H9 (cell line): Measurements from ENCODE around the gene CXCL8. TPM values are rescaled to one million over a fixed set of nuclear protein-coding genes. Genes with fewer than 3 reads are reported as not detected.

Experiments used
- DNase-seq: peaks from one replicate; pipeline ENCODE4 v3.0.0-alpha.2; 2017
- H2AFZ ChIP-seq: one replicate; pipeline ENCODE4 v1.6.1; 2013; ENCODE audit warnings: mild to moderate bottlenecking, low read length, control low read depth, moderate library complexity
- H2AK5ac ChIP-seq: 2 replicates; pipeline ENCODE4 v1.6.1; 2013; ENCODE audit warnings: low read length, control low read depth, mixed read lengths; ENCODE audit not compliant: insufficient read length
- H2BK120ac ChIP-seq: one replicate; pipeline ENCODE4 v1.6.1; 2013; ENCODE audit warnings: low read depth, mild to moderate bottlenecking, low read length, control low read depth, inconsistent platforms; ENCODE audit not compliant: poor library complexity, severe bottlenecking
- H2BK12ac ChIP-seq: 2 replicates; pipeline ENCODE4 v1.6.1; 2013; ENCODE audit warnings: low read length, control low read depth, mixed read lengths, low read depth; ENCODE audit not compliant: insufficient read length
- H2BK15ac ChIP-seq: 2 replicates; pipeline ENCODE4 v1.6.1; 2013; ENCODE audit warnings: low read depth, low read length, control low read depth
- H2BK20ac ChIP-seq: one replicate; pipeline ENCODE4 v1.6.1; 2013; ENCODE audit warnings: low read depth, mild to moderate bottlenecking, low read length, control low read depth, inconsistent platforms; ENCODE audit not compliant: poor library complexity, severe bottlenecking
- H2BK5ac ChIP-seq: 2 replicates; pipeline ENCODE4 v1.6.1; 2013; ENCODE audit warnings: low read length, control low read depth, mixed read lengths; ENCODE audit not compliant: insufficient read length
- H3K14ac ChIP-seq: 2 replicates; pipeline ENCODE4 v1.6.1; 2013; ENCODE audit warnings: low read length, control low read depth; ENCODE audit not compliant: insufficient read depth
- H3K18ac ChIP-seq: 2 replicates; pipeline ENCODE4 v1.6.1; 2013; ENCODE audit warnings: low read depth, mild to moderate bottlenecking, mixed read lengths, low read length, control low read depth; ENCODE audit not compliant: insufficient read length
- H3K23ac ChIP-seq: 2 replicates; pipeline ENCODE4 v1.6.1; 2013; ENCODE audit warnings: low read length, control low read depth, mixed read lengths, low read depth; ENCODE audit not compliant: insufficient read length
- H3K23me2 ChIP-seq: 2 replicates; pipeline ENCODE4 v1.6.1; 2013; ENCODE audit warnings: low read depth, mild to moderate bottlenecking, mixed read lengths, low read length, control low read depth; ENCODE audit not compliant: insufficient read length, poor library complexity, severe bottlenecking
- H3K27ac ChIP-seq: 2 replicates; pipeline ENCODE4 v1.5.1; 2013; ENCODE audit warnings: low read length, control low read depth, mixed read lengths, low read depth; ENCODE audit not compliant: insufficient read length
- H3K27me3 ChIP-seq: 2 replicates; pipeline ENCODE4 v1.6.1; 2013; ENCODE audit warnings: low read length, control low read depth, inconsistent platforms; ENCODE audit not compliant: insufficient read depth
- H3K4ac ChIP-seq: 2 replicates; pipeline ENCODE4 v1.6.1; 2013; ENCODE audit warnings: low read depth, mild to moderate bottlenecking, control low read depth, inconsistent platforms, low read length, moderate library complexity
- H3K4me1 ChIP-seq: 2 replicates; pipeline ENCODE4 v1.6.1; 2013; ENCODE audit warnings: low read length, control low read depth, inconsistent platforms; ENCODE audit not compliant: insufficient read depth
- H3K4me2 ChIP-seq: 2 replicates; pipeline ENCODE4 v1.6.1; 2013; ENCODE audit warnings: low read length, control low read depth, mixed read lengths; ENCODE audit not compliant: insufficient read length, insufficient read depth
- H3K56ac ChIP-seq: 2 replicates; pipeline ENCODE4 v1.6.1; 2013; ENCODE audit warnings: low read depth, mild to moderate bottlenecking, mixed read lengths, low read length, control low read depth; ENCODE audit not compliant: insufficient read length
- H3K79me1 ChIP-seq: 2 replicates; pipeline ENCODE4 v1.6.1; 2013; ENCODE audit warnings: low read depth, mild to moderate bottlenecking, moderate library complexity, low read length, control low read depth, inconsistent platforms; ENCODE audit not compliant: insufficient read depth, poor library complexity, severe bottlenecking
- H3K79me2 ChIP-seq: 2 replicates; pipeline ENCODE4 v1.6.1; 2013; ENCODE audit warnings: low read length, control low read depth, inconsistent platforms; ENCODE audit not compliant: insufficient read depth
- H3K9ac ChIP-seq: 2 replicates; pipeline ENCODE4 v1.6.1; 2013; ENCODE audit warnings: low read length, control low read depth, mixed read lengths; ENCODE audit not compliant: insufficient read length; ENCODE audit errors: extremely low read depth
- H3K9me3 ChIP-seq: one replicate; pipeline ENCODE4 v1.6.1; 2013; ENCODE audit warnings: low read depth, low read length, inconsistent platforms; ENCODE audit not compliant: control insufficient read depth
- H3T11ph ChIP-seq: one replicate; pipeline ENCODE4 v1.6.1; 2013; ENCODE audit warnings: mild to moderate bottlenecking, low read length, control low read depth, inconsistent platforms
- H4K20me1 ChIP-seq: one replicate; pipeline ENCODE4 v1.6.1; 2013; ENCODE audit not compliant: control insufficient read depth, insufficient read length, insufficient read depth
- H4K5ac ChIP-seq: 2 replicates; pipeline ENCODE4 v1.6.1; 2013; ENCODE audit warnings: low read depth, mild to moderate bottlenecking, mixed read lengths, low read length, control low read depth; ENCODE audit not compliant: insufficient read length
- H4K8ac ChIP-seq: replicated peaks from 2 replicates; pipeline ENCODE4 v1.6.1; 2013; ENCODE audit warnings: low read length, control low read depth, mixed read lengths, low read depth; ENCODE audit not compliant: insufficient read length
- H4K91ac ChIP-seq: 2 replicates; pipeline ENCODE4 v1.6.1; 2013; ENCODE audit warnings: low read depth, mild to moderate bottlenecking, moderate library complexity, mixed read lengths, low read length, control low read depth; ENCODE audit not compliant: insufficient read length
- H3K27ac Mint-ChIP-seq, 3 experiments: 2 replicates in 2 of 3; 3 replicates in 1 of 3; pipeline ENCODE4 v1.8.0; 2020 to 2021; ENCODE audit warnings: mixed read lengths in 3 of 3, mild to moderate bottlenecking in 1 of 3, moderate library complexity in 1 of 3
- H3K27me3 Mint-ChIP-seq: 2 replicates; pipeline ENCODE4 v1.8.0; 2021; ENCODE audit warnings: low read depth, mild to moderate bottlenecking, moderate library complexity, mixed read lengths
- H3K36me3 Mint-ChIP-seq, 3 experiments: 2 replicates in 2 of 3; 3 replicates in 1 of 3; pipeline ENCODE4 v1.8.0; 2020 to 2021; ENCODE audit warnings: low read depth in 3 of 3, mixed read lengths in 3 of 3; ENCODE audit not compliant: insufficient read depth in 1 of 3
- H3K4me1 Mint-ChIP-seq, 2 experiments: 2 replicates each; pipeline ENCODE4 v1.8.0; 2020; ENCODE audit warnings: mixed read lengths in 2 of 2
- H3K4me3 Mint-ChIP-seq, 2 experiments: 2 replicates in 1 of 2; 3 replicates in 1 of 2; pipeline ENCODE4 v1.8.0; 2020 to 2021; ENCODE audit warnings: mild to moderate bottlenecking in 2 of 2, mixed read lengths in 2 of 2, moderate library complexity in 1 of 2
- H3K9me3 Mint-ChIP-seq, 2 experiments: 2 replicates in 1 of 2; 3 replicates in 1 of 2; pipeline ENCODE4 v1.8.0; 2020; ENCODE audit warnings: mild to moderate bottlenecking in 2 of 2, mixed read lengths in 2 of 2, moderate library complexity in 1 of 2
- WGBS: extraction: QIAGEN DNeasy Blood & Tissue Kit; methylation state at CpG from one replicate; pipeline ENCODE4 v1.1.7; 2013; ENCODE audit warnings: missing lambda C conversion rate, low lambda C conversion rate, mixed read lengths; ENCODE audit not compliant: insufficient read length; ENCODE audit errors: extremely low coverage; 5-methylcytosine and 5-hydroxymethylcytosine counted together
- total RNA-seq: library from RNA; stranded (reverse); gene quantifications from 2 replicates; pipeline ENCODE4 v1.2.1, GENCODE V29; 2021
- TF ChIP-seq, protein P1 (sequence below): fragments of 200-600 bp; sonication (generic); conservative IDR thresholded peaks from 3 replicates; pipeline ENCODE4 v1.8.0; 2021; ENCODE audit warnings: antibody characterized with exemption, mild to moderate bottlenecking

Gene CXCL8
- total RNA-seq, 1 experiment from 2014 or later, result not detected

DNA sequence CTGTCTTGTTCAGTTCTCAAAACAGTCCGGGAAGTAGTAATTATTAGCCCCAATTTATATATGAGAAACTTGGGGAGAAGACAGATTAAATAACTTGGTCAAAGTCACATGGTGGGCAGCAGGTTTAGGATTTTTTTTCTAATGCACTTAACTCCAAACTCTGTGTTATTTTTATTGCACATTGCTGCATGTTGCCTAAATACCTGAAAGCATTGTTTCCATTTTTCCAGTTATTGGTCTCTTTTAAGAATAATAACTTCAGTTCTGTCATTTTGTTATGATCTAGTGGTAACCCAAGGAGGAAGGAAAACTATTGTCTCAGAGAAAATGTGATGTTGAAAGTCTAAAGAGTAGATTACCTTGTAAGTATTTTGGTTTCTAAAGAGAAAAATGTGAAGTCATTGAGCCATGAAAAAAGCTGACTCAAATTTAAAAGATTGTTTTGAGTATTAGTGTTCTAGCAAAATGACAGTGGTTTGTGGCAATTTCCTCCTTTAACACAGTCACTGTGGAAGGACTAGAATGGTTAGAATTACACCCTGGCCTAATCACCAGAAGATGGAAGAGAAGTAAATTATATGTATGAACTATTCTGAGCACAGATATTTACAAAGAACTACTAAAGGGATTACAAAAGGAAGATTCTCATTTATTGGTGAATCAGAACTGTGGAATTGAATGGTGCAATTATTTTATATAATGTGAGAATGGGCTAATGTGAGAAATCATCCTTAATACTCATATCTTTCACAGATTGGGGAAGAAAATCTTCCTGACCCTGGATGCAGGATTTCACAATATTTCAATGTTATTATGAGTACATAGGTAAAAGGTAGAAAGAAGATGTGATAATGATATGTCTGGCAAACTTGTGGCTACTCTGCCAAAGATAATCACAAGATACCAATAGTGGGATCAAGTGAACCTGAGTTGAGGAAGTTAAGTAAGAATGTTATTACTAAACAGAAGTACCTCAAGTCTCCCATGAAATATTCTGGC, 21.7 kb upstream of the CXCL8 start:
- Histone ChIP-seq H2AFZ (no peak overlapping the region), H3K9me3 (no peaks in the 10 kb centered on the region), H2BK20ac (no peak overlapping the region), H3K23me2 (no peaks in the 10 kb centered on the region), H3K56ac (no peak overlapping the region), H4K91ac (no peak overlapping the region), H3K4ac (no peak overlapping the region), H3K23ac (no peak overlapping the region), H2AK5ac (no peak overlapping the region), H3K27me3 (no peaks in the 10 kb centered on the region), H3K79me1 (no peaks in the 10 kb centered on the region), H3K9ac (no peak overlapping the region), H2BK5ac (no peak overlapping the region), H3K14ac (no peak overlapping the region), H2BK120ac (no peak overlapping the region), H3K27ac (no peak overlapping the region), H4K5ac (no peak overlapping the region), H4K20me1 (no peaks in the 10 kb centered on the region), H2BK15ac (no peak overlapping the region), H3K4me1 (0 out of 2 replicates have a peak, but pooled peaks cover 2% of the 10 kb centered on the region), H3K79me2 (no peaks in the 10 kb centered on the region), H3K4me2 (no peak overlapping the region), H2BK12ac (no peak overlapping the region), H3T11ph (no peak overlapping the region), H3K18ac (no peak overlapping the region), H4K8ac (no peak overlapping the region)
- no peak overlapping the region for H3K4me3 Mint-ChIP-seq
- no peaks in the 10 kb centered on the region for H3K4me1 Mint-ChIP-seq
- H3K9me3 Mint-ChIP-seq, result no peaks in the 10 kb centered on the region
- DNase-seq, result no peak
- TF ChIP-seq, protein P1, sequence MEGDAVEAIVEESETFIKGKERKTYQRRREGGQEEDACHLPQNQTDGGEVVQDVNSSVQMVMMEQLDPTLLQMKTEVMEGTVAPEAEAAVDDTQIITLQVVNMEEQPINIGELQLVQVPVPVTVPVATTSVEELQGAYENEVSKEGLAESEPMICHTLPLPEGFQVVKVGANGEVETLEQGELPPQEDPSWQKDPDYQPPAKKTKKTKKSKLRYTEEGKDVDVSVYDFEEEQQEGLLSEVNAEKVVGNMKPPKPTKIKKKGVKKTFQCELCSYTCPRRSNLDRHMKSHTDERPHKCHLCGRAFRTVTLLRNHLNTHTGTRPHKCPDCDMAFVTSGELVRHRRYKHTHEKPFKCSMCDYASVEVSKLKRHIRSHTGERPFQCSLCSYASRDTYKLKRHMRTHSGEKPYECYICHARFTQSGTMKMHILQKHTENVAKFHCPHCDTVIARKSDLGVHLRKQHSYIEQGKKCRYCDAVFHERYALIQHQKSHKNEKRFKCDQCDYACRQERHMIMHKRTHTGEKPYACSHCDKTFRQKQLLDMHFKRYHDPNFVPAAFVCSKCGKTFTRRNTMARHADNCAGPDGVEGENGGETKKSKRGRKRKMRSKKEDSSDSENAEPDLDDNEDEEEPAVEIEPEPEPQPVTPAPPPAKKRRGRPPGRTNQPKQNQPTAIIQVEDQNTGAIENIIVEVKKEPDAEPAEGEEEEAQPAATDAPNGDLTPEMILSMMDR, result no peak
- H3K27ac Mint-ChIP-seq, result no peak overlapping the region; a peak in 1 of 7 replicates
- H3K36me3 Mint-ChIP-seq, result no peaks in the 10 kb centered on the region
- WGBS, result no CpG with 5 or more reads among the region's 1 CpG
- H3K27me3 Mint-ChIP-seq, result no peaks in the 10 kb centered on the region
